ENCODE results near the gene THRB.

Gene THRB

GRCh38 chr3:24494618-24495325, at the start of gene THRB:
Gene THRB, minus strand, starts transcription at chr3:24494850.
- peak; percentile 20 for DNase-seq

GRCh38 chr3:24541935-24542334, 47.3 kb upstream of the THRB start:
- no peak for DNase-seq

GRCh38 chr3:24540821-24541220, 46.2 kb upstream of the THRB start:
- no peak for DNase-seq

GRCh38 chr3:24539699-24540098, 45.0 kb upstream of the THRB start:
- DNase-seq: no peak

GRCh38 chr3:24538891-24539290, 44.2 kb upstream of the THRB start:
- DNase-seq: no peak

GRCh38 chr3:24533561-24534193, 39.0 kb upstream of the THRB start:
- DNase-seq: no peak

GRCh38 chr3:24530471-24530870, 35.8 kb upstream of the THRB start:
- no peak for DNase-seq

GRCh38 chr3:24529210-24529609, 34.6 kb upstream of the THRB start:
- DNase-seq: no peak

GRCh38 chr3:24526640-24527212, 32.1 kb upstream of the THRB start:
- DNase-seq: no peak

GRCh38 chr3:24525557-24525956, 30.9 kb upstream of the THRB start:
- DNase-seq: no peak

GRCh38 chr3:24525022-24525421, 30.4 kb upstream of the THRB start:
- no peak for DNase-seq

- no peak for DNase-seq
Measured at GRCh38 chr3:24523988-24524727, 29.5 kb upstream of the THRB start.

- DNase-seq: no peak
Measured at GRCh38 chr3:24523215-24523614, 28.6 kb upstream of the THRB start.

- DNase-seq: no peak
Measured at GRCh38 chr3:24522146-24522579, 27.5 kb upstream of the THRB start.

- no peak for DNase-seq
Measured at GRCh38 chr3:24521420-24522145, 26.9 kb upstream of the THRB start.

GRCh38 chr3:24520976-24521419, 26.3 kb upstream of the THRB start:
- no peak for DNase-seq

GRCh38 chr3:24520101-24520495, 25.4 kb upstream of the THRB start:
- no peak for DNase-seq

- no peak for DNase-seq
Measured at GRCh38 chr3:24519368-24520100, 24.9 kb upstream of the THRB start.

GRCh38 chr3:24518990-24519367, 24.3 kb upstream of the THRB start:
- no peak for DNase-seq

- DNase-seq: no peak
Measured at GRCh38 chr3:24514119-24514518, 19.5 kb upstream of the THRB start.

GRCh38 chr3:24513463-24513862, 18.8 kb upstream of the THRB start:
- DNase-seq: no peak

GRCh38 chr3:24512564-24513197, 18.0 kb upstream of the THRB start:
- no peak for DNase-seq
